GM18951 (cell line): ENCODE data around the gene TRUB2.
A peak's percentile ranks its signal among the peaks of the same experiment; 100 is the strongest.
"Not testable (repeated sequence)": the region's sequence is repeated elsewhere in the genome, so short reads cannot be mapped to it uniquely, and the experiment has no call there.

Source experiments
- POLR2A ChIP-seq: IDR thresholded peaks from 4 replicates; pipeline ENCODE4 v1.6.1; 2011; ENCODE audit warnings: mild to moderate bottlenecking; ENCODE audit not compliant: insufficient read length, insufficient read depth; ENCODE audit errors: extremely low read depth
- in situ Hi-C: fragments of 300-500 bp; cut with MboI; formaldehyde crosslinking; loops from one replicate; pipeline ENCODE4 v1.12.0; 2022; ENCODE audit warnings: low sequenced_read_pairs, mixed read lengths, inconsistent platforms; ENCODE audit not compliant: unreplicated experiment

Gene TRUB2

GRCh38 chr9:128355451-128355850 is 33.2 kb upstream of the TRUB2 start:
- in situ Hi-C loops = no loop called here
- no peak for TF ChIP-seq POLR2A

DNA sequence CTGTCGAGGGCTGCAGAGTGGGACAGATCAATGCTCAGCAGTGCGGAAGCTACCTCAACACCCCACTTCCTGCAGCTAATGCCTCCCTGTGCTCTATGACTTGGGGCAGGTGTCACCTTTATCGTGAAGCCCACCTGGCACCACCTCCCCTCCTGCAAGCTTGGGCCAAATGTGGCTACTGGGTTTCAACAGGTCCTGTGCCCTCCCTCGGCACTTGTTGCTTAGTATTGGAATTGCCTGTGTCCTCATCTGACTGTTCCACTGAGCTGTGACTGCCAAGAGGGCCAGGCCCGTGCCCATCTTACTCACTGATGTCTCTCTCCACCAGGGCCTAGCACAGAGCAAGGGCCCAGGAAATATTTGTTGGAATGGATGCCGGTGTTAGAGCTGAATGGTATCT is 27.5 kb upstream of the TRUB2 start:
- no peak for TF ChIP-seq POLR2A
- in situ Hi-C loops = no loop called here

DNA sequence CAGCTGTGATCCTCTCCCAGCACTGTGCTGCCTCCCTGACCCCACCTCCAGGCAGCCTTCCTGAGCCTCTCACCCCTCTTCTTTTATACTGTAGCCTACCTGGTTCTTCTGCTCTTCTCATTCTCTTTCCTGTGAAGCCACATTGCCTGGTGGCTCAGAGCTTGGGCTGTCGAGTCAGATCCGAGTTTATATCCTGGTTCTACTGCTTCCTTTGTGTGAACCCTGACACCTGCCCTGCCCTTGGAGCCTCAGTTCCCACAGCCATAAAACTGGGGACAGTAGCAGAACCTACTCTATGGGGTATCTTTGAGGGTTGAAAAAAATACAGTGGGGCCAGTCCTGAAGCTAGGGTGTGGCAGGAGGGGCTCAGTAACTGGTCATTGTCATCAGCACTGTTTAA is 26.9 kb upstream of the TRUB2 start:
- in situ Hi-C loops = no loop called here
- no peak for TF ChIP-seq POLR2A

DNA sequence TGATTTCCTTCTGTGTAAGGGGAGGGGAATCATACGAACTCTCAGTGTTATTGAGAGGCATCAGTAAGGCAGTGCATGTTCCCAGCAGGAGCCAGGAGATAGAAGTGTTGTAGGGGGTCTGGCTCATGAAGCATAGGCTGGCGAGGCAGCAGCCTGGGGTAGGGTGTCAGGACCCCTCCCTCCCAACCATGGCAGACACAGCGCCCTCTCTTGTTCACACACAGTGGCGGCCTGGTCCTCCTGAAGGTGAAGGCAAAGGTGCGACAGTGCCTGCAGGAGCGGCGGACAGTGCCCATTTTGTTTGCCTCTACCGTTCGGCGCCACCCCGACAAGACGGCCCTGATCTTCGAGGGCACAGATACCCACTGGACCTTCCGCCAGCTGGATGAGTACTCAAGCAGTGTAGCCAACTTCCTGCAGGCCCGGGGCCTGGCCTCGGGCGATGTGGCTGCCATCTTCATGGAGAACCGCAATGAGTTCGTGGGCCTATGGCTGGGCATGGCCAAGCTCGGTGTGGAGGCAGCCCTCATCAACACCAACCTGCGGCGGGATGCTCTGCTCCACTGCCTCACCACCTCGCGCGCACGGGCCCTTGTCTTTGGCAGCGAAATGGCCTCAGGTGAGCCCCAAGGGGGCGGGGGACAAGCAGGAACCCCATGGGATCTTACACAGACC is 22.8 kb upstream of the TRUB2 start:
- TF ChIP-seq POLR2A = no peak
- in situ Hi-C loops = no loop called here

DNA sequence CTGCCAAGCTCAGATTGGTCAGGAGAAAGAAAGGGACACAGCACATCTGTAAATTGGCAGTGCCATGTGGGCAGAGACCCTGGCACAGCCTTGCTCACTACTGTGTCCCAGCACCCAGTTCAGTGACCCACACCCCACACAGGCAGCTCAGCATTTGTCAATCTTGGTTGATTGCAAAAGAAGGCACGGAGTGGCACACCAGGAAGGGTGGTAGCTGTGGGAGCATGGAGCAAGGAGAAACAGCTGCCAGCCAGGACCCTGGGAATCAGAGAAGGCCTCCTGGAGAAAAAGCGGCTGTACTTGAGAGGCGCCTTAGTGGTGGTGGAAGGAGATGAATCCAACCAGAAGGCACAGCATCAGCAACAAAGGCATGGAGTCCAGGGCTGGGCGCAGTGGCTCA is 21.6 kb upstream of the TRUB2 start:
- no peak for TF ChIP-seq POLR2A
- in situ Hi-C loops = no loop called here

DNA sequence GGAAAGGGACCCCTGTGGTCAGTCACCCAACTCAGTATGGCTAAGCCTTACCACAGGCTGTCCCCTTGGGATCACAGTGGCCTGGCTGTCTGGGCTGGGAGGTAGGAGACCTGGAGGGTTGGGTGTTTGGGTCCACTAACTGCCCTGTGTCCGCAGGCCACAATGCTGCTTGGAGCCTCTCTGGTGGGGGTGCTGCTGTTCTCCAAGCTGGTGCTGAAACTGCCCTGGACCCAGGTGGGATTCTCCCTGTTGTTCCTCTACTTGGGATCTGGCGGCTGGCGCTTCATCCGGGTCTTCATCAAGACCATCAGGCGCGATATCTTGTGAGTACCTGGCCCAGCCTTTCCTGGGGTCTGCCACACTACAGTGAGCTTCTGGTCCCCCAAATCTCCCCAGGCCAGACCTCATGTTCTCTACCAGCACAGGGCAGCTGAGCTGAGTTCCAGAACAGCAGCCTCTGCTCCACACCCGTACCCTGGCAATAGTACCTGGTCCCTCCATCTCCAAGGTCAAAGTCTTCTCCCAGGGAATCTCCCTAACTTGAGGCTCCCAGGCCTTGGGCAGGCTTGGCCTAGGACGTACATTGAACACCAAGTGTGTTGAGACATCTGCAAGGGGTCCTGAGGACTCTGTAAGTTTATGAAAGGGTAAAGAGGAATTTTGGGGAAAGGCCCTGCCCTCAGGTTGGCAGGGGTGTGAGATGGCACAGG is 20.9 kb upstream of the TRUB2 start:
- in situ Hi-C loops = no loop called here
- TF ChIP-seq POLR2A = no peak

- in situ Hi-C loops = no loop called here
- no peak for TF ChIP-seq POLR2A
These were observed 19.2 kb upstream of the TRUB2 start for GRCh38 chr9:128341435-128341849.

DNA sequence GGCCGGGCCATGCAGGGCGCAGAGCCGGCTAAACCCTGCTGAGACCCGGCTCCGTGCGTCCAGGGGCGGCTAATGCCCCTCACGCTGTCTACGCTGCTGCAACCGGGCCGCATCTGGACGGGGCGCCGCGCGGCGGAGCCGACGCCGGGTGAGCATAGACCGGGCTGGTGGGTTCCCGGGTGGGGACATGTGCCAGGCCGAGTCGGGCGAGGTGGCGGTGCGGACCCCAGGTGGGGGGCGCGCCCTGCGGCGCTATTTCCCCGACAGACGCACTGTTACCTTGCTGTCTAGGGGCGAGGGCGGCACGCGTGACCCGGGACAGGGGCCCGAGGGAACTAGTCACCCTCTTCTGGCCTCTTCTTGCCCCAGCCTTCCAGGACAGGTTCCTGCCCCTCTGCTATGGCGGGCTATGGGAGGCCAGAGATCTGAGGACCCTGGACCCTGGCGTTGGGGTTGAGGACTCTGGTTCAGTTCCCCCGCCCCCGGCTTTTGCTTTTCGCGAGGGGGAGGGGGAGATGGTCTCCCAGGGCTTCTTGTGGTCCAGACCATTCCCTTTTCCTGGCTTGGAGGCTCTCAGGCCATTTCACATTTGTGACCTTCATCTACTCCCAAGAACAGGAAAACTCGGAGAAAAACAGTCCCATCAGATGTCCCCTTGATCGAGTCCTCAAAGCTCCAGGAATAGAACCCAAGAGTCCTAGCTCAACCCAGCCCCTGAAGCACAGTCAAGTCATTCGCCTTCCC is 18.6 kb upstream of the TRUB2 start:
- in situ Hi-C loops = no loop called here
- TF ChIP-seq POLR2A = no peak

- TF ChIP-seq POLR2A = peak; percentile 66
- in situ Hi-C loops = no loop called here
These were observed 17.8 kb upstream of the TRUB2 start, which contains the start of gene SLC27A4 for GRCh38 chr9:128339761-128340690. Gene SLC27A4, plus strand, starts transcription at chr9:128340527. Its CDS starts 2,606 bp downstream, at chr9:128343133.

GRCh38 chr9:128338852-128339614 is 16.8 kb upstream of the TRUB2 start:
- in situ Hi-C loops = not testable (repeated sequence)

DNA sequence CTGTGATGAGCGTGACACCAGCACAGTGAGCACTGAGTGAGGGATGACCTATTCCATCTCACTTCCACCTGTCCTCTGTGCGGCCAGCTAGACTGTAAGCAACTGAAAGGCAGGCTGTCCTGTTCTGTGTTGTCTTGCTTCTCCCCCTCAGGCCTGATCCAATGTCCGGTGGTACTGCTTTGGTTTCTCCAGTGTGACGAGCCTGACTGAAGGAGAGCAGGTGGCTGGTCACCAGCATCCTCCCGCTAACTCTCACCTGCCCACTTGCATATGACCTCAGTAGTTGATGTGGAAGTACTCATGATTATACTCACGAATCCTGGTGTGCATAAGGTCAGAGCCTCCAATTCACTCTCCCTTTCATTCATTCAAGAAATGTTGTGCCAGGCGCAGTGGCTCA is 15.7 kb upstream of the TRUB2 start:
- no peak for TF ChIP-seq POLR2A
- in situ Hi-C loops = no loop called here

- in situ Hi-C loops = no loop called here
- no peak for TF ChIP-seq POLR2A
These were observed 13.7 kb upstream of the TRUB2 start for GRCh38 chr9:128335914-128336313.
